Measurements from ENCODE around the gene PLD1.

PLD1 gene

DNA sequence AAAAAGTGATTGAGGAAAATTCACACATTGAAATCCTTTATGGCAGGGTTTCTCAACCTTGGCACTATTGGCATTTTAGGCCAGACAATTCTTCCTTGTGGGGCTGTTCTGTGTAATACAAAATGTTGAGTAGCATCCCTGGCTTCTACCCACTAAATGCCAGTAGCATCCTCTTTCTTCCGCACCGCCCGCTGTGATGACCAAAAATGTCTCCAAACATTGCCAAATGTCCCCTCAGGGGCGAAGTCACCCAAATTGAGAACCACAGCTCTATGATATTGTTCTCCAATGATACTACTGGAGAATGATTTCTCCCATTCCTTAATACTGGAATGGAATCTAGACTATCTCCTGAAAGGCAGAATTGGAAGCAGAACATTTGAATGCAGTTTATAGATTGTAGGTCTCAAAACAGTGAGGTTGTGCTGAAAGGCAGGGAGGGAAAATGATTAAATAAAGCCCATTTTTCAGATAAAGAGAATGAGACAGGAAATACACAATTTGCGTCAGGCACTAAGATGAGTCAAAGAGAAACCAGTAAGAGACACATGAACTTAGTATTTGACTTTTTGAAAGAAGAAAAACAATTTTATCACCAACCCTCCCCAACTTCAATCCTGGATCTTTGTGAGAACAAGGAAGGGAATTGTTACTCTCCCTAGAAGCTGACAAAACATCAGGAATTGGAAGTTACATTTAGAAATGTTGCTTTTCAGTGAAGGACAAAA, 248.5 kb downstream of the PLD1 start:
- Histone ChIP-seq H3K4me2 (ENCODE audit: low read length) (no peak overlapping the region), H3K27me3 (ENCODE audit: control insufficient read depth, low read length) (no peaks in the 10 kb centered on the region; the same call in 1 of the 2 replicates), H4K20me1 (ENCODE audit: control insufficient read depth, insufficient read depth, low read depth, low read length) (no peaks in the 10 kb centered on the region), H3K79me2 (ENCODE audit: control insufficient read depth, low read length) (no peaks in the 10 kb centered on the region), H3K4me3 (ENCODE audit: low read length) (no peak overlapping the region), H3K9me2 (replicated peaks; ENCODE audit: control insufficient read depth, low read length) (no peaks in the 10 kb centered on the region), H3K27ac (ENCODE audit: low read depth, low read length) (no peak overlapping the region), H3K9me3 (ENCODE audit: control insufficient read depth, insufficient read depth, low read length) (no peaks in the 10 kb centered on the region), H3F3A (ENCODE audit: control insufficient read depth, insufficient read depth) (no peaks in the 10 kb centered on the region), H3K36me3 (ENCODE audit: control insufficient read depth, low read length) (no peaks in the 10 kb centered on the region), H3K4me1 (ENCODE audit: control insufficient read depth, low read length) (no peaks in the 10 kb centered on the region)
- no peak for TF ChIP-seq EZH2phosphoT487 (IDR thresholded peaks at IDR 0.05; ENCODE audit: borderline replicate concordance, low read length)
- TF ChIP-seq, protein P1, sequence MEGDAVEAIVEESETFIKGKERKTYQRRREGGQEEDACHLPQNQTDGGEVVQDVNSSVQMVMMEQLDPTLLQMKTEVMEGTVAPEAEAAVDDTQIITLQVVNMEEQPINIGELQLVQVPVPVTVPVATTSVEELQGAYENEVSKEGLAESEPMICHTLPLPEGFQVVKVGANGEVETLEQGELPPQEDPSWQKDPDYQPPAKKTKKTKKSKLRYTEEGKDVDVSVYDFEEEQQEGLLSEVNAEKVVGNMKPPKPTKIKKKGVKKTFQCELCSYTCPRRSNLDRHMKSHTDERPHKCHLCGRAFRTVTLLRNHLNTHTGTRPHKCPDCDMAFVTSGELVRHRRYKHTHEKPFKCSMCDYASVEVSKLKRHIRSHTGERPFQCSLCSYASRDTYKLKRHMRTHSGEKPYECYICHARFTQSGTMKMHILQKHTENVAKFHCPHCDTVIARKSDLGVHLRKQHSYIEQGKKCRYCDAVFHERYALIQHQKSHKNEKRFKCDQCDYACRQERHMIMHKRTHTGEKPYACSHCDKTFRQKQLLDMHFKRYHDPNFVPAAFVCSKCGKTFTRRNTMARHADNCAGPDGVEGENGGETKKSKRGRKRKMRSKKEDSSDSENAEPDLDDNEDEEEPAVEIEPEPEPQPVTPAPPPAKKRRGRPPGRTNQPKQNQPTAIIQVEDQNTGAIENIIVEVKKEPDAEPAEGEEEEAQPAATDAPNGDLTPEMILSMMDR (IDR thresholded peaks at IDR 0.05; ENCODE audit: low read depth, low read length, poor library complexity, severe bottlenecking), result no peak

GRCh38 chr3:171559586-171559985, 250.7 kb downstream of the PLD1 start:
- no peaks in the 10 kb centered on the region for H3K4me1 ChIP-seq (ENCODE audit: control insufficient read depth, low read length)
- H3K27ac ChIP-seq (ENCODE audit: low read depth, low read length), result no peak overlapping the region
- no peak overlapping the region for H3K4me2 ChIP-seq (ENCODE audit: low read length)
- no peaks in the 10 kb centered on the region for H3K36me3 ChIP-seq (ENCODE audit: control insufficient read depth, low read length)
- no peaks in the 10 kb centered on the region for H3K9me2 ChIP-seq (replicated peaks; ENCODE audit: control insufficient read depth, low read length)
- no peaks in the 10 kb centered on the region for H4K20me1 ChIP-seq (ENCODE audit: control insufficient read depth, insufficient read depth, low read depth, low read length)
- TF ChIP-seq, protein P1 (IDR thresholded peaks at IDR 0.05; ENCODE audit: low read depth, low read length, poor library complexity, severe bottlenecking), result no peak
- TF ChIP-seq EZH2phosphoT487 (IDR thresholded peaks at IDR 0.05; ENCODE audit: borderline replicate concordance, low read length), result no peak
- H3K4me3 ChIP-seq (ENCODE audit: low read length), result no peak overlapping the region
- H3K79me2 ChIP-seq (ENCODE audit: control insufficient read depth, low read length), result no peaks in the 10 kb centered on the region
- H3K27me3 ChIP-seq (ENCODE audit: control insufficient read depth, low read length), result no peaks in the 10 kb centered on the region; the same call in 1 of the 2 replicates
- H3F3A ChIP-seq (ENCODE audit: control insufficient read depth, insufficient read depth), result no peaks in the 10 kb centered on the region
- no peaks in the 10 kb centered on the region for H3K9me3 ChIP-seq (ENCODE audit: control insufficient read depth, insufficient read depth, low read length)

GRCh38 chr3:171558188-171558696, 252.0 kb downstream of the PLD1 start:
- Histone ChIP-seq H3F3A (ENCODE audit: control insufficient read depth, insufficient read depth) (no peaks in the 10 kb centered on the region), H3K9me2 (replicated peaks; ENCODE audit: control insufficient read depth, low read length) (no peaks in the 10 kb centered on the region), H3K4me2 (ENCODE audit: low read length) (no peak overlapping the region), H3K79me2 (ENCODE audit: control insufficient read depth, low read length) (no peaks in the 10 kb centered on the region), H3K36me3 (ENCODE audit: control insufficient read depth, low read length) (no peaks in the 10 kb centered on the region), H3K4me3 (ENCODE audit: low read length) (no peak overlapping the region), H3K4me1 (ENCODE audit: control insufficient read depth, low read length) (no peaks in the 10 kb centered on the region), H3K27me3 (ENCODE audit: control insufficient read depth, low read length) (no peaks in the 10 kb centered on the region; the same call in 1 of the 2 replicates), H3K27ac (ENCODE audit: low read depth, low read length) (no peak overlapping the region), H3K9me3 (ENCODE audit: control insufficient read depth, insufficient read depth, low read length) (no peaks in the 10 kb centered on the region), H4K20me1 (ENCODE audit: control insufficient read depth, insufficient read depth, low read depth, low read length) (no peaks in the 10 kb centered on the region)
- TF ChIP-seq EZH2phosphoT487 (IDR thresholded peaks at IDR 0.05; ENCODE audit: borderline replicate concordance, low read length), result no peak
- TF ChIP-seq, protein P1 (IDR thresholded peaks at IDR 0.05; ENCODE audit: low read depth, low read length, poor library complexity, severe bottlenecking), result no peak
